GM12892 (cell line): ENCODE data around the gene SUPV3L1.

ENCODE experiments used
- POLR2A ChIP-seq: IDR thresholded peaks from 2 replicates; pipeline ENCODE4 v1.6.1; 2011; ENCODE audit warnings: low read depth, low read length, control low read depth
- POLR2AphosphoS5 ChIP-seq: IDR thresholded peaks from 2 replicates; pipeline ENCODE4 v1.6.1; 2011; ENCODE audit warnings: low read depth, low read length, control low read depth
- TAF1 ChIP-seq: IDR thresholded peaks from 2 replicates; pipeline ENCODE4 v1.6.1; 2011; ENCODE audit warnings: low read depth, mild to moderate bottlenecking, control low read depth, low read length, borderline replicate concordance

DNA sequence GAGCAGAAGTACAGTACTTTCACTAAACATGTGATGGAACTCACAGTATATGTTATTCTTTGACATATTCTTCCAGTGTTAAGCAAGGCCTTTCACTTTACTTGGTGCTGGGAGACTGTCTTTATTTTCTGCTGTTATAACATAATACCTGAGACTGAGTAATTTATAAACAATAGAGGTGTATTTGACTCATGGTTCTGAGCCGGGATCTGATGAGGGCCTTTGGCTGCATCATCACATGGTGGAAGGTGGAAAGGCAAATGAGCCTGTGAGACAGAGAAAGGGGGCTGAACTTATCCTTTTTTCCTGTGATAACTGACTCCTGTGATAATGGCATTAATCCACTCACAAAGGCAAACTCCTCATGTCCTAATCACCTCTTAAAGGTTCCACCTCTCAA is 1.4 kb downstream of the SUPV3L1 start:
- TF ChIP-seq POLR2A (no peak), POLR2AphosphoS5 (no peak), TAF1 (no peak)
